AG08395 (cell line): ENCODE data around the gene CPED1.
"Not testable (repeated sequence)": the region's sequence is repeated elsewhere in the genome, so short reads cannot be mapped to it uniquely, and the experiment has no call there.

ENCODE experiments used
- DNase-seq: peaks from one replicate; pipeline ENCODE4 v3.0.0; 2012; ENCODE audit warnings: mixed read lengths, low spot score

Gene CPED1

GRCh38 chr7:120996988-120997345 lies 8.5 kb downstream of the CPED1 start:
- no peak for DNase-seq

DNA sequence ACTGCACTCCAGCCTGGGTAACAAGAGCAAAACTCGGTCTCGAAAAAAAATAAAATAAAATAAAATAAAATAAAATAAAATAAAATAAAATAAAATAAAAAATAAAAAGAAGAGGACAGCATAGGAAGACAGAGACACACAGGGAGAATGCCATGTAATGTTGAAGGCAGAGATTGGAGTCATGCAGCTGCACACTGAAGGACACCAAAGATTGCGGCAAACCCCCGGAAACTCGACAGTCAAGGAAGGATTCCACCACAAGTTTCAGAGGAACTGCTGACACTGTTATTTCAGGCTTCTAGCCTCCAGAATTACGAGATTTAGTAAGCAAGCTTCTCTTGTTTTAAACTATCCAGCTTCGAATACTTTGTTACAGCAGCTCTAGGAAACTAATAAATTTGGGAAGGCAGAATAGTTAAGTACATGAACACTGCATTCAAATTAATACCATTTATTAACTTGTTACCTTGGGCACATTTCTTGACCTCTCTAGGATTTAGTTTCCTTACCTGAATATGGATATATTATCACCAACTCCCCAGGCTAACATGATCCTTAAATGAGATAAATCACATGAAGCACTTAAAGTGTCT lies 9.5 kb downstream of the CPED1 start:
- DNase-seq: no peak

GRCh38 chr7:120998520-120998919 lies 10.0 kb downstream of the CPED1 start:
- no peak for DNase-seq

- no peak for DNase-seq
These were observed 10.6 kb downstream of the CPED1 start for GRCh38 chr7:120998996-120999565.

DNA sequence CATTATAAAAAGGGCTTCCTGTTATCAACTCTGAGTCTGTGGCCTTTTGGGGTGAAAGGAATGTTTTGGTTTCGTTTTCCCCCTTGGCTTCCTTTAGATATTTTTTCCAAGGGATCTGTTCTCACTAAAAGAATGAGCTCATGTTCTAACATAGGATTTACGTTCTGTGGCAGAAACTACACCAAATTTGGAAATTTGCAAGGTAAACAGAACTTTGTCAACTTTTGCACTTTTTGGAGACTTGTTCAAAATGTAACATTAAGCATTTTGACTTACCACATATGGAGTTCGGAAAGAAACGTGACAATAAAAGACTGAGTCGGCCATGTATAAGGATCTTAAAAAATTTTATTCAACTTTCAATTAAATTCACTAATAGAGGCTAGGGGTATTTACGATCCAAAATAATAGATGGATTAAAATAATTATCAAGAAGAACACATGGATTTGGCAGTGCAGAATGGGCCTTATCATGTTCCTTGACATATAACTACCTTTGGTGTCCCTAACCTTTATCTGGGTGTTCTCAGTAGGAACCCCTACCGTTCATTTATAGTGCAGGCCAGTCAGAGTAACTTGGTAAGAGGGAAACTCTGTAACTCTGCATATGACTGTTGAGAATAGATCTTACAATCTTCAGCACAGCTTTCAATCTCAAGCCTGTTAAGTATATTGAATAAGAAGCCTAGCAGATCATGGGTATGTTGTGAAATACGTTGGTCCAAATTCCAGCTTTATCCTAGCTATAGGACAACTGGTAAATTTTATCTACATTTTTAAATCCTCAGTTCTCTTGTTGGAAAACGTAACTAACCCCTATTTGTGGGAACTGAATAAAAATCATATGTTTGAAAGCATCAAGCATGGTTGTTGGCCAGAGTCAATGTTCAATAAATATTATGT lies 11.8 kb downstream of the CPED1 start:
- DNase-seq: peak; percentile 34

- DNase-seq: no peak
These were observed 12.9 kb downstream of the CPED1 start for GRCh38 chr7:121001234-121001906.

GRCh38 chr7:121002048-121002756 lies 13.7 kb downstream of the CPED1 start:
- DNase-seq: no peak

DNA sequence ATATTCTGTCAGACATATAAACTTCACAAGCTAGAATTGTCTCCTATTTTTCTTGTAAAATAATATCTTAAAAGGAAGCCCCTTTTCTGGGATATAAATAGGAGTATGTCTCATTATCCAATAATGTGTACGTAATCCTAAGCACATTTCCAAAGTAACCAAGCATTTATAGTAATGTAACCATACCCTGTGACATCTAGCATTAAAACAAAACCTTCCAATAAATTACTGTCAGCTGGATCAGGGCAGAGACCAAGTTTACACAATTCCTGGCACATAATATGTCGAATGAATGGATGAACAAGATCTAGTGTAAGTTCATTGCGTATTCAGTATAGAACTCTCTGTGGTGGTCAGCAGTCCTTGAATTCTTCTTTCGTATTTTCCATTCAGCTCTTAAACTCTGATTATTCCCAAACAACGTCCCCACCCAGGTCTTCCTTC lies 14.3 kb downstream of the CPED1 start:
- no peak for DNase-seq

GRCh38 chr7:121003986-121004685 lies 15.6 kb downstream of the CPED1 start:
- no peak for DNase-seq

DNA sequence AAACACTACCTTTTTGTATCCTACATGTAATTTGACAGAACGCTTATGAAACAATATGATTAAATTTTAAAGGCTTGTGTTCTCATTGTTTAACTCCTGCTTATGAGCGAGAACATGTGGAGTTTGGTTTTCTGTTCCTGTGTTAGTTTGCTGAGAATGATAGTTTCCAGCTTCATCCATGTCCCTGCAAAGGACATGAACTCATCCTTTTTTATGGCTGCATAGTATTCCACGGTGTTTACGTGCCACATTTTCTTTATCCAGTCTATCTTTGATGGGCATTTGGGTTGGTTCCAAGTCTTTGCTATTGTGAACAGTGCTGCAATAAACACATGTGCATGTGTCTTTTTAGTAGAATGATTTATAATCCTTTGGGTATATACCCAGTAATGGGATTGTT lies 16.5 kb downstream of the CPED1 start:
- not testable (repeated sequence) for DNase-seq

DNA sequence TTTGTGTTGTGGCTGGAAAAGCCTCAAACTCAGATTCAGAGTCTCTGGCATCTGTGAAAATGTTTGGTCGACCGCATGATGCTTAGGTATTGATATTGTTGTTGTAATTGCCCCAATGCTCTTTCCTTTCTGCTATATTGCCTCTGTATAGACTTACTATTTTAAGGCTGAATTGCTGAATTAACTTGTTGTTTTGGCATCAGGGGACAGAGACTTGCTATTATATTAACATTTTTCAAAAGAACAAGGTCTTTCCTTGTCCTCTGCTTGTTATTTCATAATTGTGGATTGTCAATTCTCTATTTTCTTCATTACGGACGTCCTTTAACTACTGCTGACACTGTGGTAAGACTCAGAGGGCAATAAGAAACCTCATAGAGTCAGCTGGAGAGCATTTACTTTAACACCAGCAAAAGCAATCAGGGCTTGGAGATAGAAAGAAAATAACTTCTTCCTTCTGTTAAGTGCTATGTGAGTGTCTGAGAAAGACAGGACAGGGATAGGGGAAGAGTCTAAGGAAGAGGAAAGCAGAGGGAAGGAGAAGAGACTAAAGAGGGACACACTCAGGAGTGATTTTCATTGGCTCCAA lies 17.6 kb downstream of the CPED1 start:
- no peak for DNase-seq

GRCh38 chr7:121006711-121007315 lies 18.3 kb downstream of the CPED1 start:
- DNase-seq: no peak

DNA sequence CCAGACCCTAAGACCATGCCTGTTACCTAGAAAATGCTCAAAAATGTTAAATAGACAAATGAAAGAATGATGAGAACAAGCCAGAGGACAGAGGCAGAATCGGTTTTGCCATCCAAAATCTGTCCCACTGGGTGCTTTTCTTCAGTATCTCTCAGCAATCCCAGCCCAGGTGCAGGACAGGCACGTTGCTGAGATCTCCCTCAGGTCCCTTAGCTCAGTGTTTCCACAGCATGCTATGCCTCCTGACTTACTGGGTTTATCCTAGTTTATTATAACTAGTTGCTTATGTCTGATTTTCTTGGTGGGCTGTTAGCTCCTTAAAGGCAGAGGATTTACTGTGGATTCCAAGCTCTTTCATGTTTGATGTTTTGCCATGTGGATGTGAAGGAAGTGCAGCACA lies 20.3 kb downstream of the CPED1 start:
- no peak for DNase-seq

- DNase-seq: no peak
These were observed 22.9 kb downstream of the CPED1 start for GRCh38 chr7:121011401-121011800.

DNA sequence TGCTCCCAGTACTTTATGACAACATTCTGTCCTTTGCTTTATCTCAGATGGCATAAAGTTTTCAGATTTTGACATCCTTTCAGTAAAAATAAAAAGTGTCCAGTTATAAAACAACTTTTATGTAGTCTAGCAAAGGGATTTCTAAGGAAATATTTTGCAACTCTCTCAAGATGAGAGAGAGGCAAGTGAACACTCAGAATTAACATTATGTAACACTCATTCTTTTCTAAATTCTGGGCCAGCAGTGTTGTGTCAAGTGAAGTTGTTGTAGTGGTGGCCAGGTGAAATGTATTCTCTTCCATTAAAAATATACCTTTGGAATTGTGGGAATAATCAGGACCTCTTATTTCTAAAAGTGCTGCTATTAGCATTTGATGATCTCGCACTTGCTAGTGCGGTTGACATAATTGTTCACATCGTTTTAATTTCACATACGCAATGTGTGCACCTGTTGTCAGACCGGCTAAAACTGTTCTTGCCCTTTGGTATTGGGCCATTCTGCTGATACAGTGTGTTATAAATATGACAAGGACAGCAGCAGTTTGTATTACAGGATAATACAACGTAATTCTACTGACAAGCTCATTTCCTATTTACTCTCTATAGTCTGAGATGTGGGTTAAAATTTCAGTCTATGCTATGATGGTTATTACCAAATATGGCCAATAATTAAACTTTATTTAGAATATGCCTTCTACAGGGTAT lies 23.8 kb downstream of the CPED1 start:
- DNase-seq: no peak

GRCh38 chr7:121012919-121013318 lies 24.4 kb downstream of the CPED1 start:
- no peak for DNase-seq

GRCh38 chr7:121015560-121015959 lies 27.0 kb downstream of the CPED1 start:
- no peak for DNase-seq

DNA sequence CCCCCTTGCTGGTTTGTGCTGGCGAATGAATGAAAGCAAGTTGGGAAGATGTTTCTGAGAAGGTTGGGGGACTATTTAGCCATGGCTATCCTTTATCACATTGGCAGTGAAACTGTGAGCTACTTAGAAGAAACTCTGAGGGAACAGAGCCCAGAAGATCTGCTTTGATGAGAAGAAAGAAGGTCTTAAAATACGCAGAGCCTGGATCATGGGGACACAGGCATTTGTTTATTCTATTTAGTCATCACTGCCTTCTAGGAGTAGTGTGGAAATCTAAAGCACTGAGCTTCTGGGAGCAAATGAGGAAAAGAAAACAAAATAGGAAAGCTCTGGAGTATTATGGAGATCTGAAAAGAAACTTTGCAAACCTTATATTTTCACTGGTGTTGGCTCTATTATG lies 28.5 kb downstream of the CPED1 start:
- peak; percentile 30 for DNase-seq

GRCh38 chr7:121017586-121017985 lies 29.1 kb downstream of the CPED1 start:
- DNase-seq: no peak

DNA sequence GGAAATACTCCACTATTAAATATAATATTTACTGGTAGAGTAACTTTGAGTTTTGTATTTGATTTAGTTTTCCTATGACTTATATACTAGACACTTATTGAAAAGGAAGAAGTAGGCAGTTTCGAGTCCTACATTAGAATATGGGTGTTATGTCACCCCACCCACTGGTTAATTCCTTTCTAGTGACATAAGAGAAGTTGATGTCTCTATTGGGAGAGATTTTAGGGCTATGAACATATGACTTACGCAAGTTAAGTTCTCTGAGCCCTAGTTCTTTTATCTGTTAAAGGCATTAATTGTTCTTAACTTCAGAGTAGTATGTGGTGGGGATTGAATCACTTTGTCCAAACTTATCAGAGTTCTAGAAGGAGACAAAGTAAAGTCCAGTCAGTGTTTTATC lies 30.5 kb downstream of the CPED1 start:
- no peak for DNase-seq
